ENCODE results near the gene XRCC1. TPM values are rescaled to one million over a fixed set of nuclear protein-coding genes. Genes with fewer than 3 reads are reported as not detected.

XRCC1 gene
- total and polyA plus RNA-seq, 8 donors = 25.2 to 70.0 (median 56.9) TPM

DNA sequence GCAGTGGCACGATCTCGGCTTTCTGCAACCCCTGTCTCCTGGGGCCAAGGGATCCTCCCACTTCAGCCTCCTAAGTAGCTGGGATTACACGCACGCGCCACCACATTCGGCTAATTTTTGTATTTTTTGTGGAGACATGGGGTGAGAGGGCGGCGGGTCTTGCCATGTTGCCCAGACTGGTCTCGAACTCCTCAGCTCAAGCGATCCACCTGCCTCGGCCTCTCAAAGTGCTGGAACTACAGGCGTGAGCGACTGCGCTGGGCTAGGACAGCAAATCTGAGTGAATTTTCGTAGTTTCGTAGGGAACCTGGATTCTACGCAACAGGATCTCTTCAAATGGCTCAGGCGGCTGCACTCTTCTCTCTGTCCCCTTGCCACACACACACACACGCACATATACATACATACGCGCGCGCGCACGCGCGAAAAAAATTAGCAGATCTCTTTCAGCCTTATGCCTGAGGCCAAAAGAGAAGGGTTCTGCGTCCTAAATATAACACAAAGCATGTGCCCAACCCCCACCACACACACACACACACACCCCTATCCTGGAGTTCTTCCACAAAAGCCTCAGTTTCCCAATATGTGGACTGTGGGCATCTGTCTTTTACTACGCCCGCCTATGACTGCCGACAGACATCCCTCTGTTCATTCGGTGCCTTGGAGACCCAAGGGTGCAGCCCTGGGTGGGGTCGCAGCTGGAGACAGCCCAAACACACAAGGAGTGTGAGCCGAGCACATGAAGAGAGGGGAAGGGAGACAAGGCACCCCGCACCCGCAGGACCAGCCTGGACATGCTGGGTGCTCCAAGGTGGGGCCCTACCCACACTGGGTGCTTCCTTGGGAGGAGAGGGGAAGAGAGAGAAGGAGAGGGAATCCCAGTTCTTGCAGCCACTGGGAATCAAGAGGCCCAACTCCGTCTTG lies 890 bp upstream of the XRCC1 start:
- no peak for ATAC-seq
- Histone ChIP-seq H3K27ac (peak overlapping the region; percentile 47 to 82), H3K9me3 (no peaks in the 10 kb centered on the region), H3K36me3 (peaks cover 0 to 3% of the 10 kb centered on the region in 2 donors), H3K4me1 (peaks cover 6 to 42% of the 10 kb centered on the region in 2 donors), H3K4me3 (peak overlapping the region; percentile 74 to 86), H3K27me3 (no peaks in the 10 kb centered on the region)
- no peak for DNase-seq
- TF ChIP-seq, protein P1, sequence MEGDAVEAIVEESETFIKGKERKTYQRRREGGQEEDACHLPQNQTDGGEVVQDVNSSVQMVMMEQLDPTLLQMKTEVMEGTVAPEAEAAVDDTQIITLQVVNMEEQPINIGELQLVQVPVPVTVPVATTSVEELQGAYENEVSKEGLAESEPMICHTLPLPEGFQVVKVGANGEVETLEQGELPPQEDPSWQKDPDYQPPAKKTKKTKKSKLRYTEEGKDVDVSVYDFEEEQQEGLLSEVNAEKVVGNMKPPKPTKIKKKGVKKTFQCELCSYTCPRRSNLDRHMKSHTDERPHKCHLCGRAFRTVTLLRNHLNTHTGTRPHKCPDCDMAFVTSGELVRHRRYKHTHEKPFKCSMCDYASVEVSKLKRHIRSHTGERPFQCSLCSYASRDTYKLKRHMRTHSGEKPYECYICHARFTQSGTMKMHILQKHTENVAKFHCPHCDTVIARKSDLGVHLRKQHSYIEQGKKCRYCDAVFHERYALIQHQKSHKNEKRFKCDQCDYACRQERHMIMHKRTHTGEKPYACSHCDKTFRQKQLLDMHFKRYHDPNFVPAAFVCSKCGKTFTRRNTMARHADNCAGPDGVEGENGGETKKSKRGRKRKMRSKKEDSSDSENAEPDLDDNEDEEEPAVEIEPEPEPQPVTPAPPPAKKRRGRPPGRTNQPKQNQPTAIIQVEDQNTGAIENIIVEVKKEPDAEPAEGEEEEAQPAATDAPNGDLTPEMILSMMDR (IDR thresholded peaks at IDR 0.05) = no peak
- intact Hi-C loops (cut with DNase I) = no loop called here

GRCh38 chr19:43574424-43575155 lies 737 bp downstream of the XRCC1 start:
- no peak for ATAC-seq
- TF ChIP-seq, protein P1 (IDR thresholded peaks at IDR 0.05) = no peak
- DNase-seq = no peak
- Histone ChIP-seq H3K9me3 (no peaks in the 10 kb centered on the region), H3K4me1 (peaks cover 6 to 28% of the 10 kb centered on the region in 2 donors), H3K27me3 (no peaks in the 10 kb centered on the region), H3K36me3 (peaks cover 0 to 6% of the 10 kb centered on the region in 2 donors), H3K4me3 (peak overlapping the region; percentile 74 to 86), H3K27ac (peak overlapping the region; percentile 65 to 82)
- intact Hi-C loops (cut with DNase I) = no loop called here

GRCh38 chr19:43572171-43572588 lies 3.1 kb downstream of the XRCC1 start:
- no peaks in the 10 kb centered on the region for H3K27me3 ChIP-seq
- peaks cover 0 to 6% of the 10 kb centered on the region in 2 donors for H3K36me3 ChIP-seq
- DNase-seq (no peak), ATAC-seq (peak; percentile 13)
- intact Hi-C loops (cut with DNase I) = no loop called here
- peaks cover 6 to 28% of the 10 kb centered on the region in 2 donors for H3K4me1 ChIP-seq
- TF ChIP-seq, protein P1 (IDR thresholded peaks at IDR 0.05) = no peak
- no peak overlapping the region for H3K4me3 ChIP-seq
- H3K9me3 ChIP-seq = no peaks in the 10 kb centered on the region
- peak overlapping the region in 1 of 2 donors; percentile 23 for H3K27ac ChIP-seq

DNA sequence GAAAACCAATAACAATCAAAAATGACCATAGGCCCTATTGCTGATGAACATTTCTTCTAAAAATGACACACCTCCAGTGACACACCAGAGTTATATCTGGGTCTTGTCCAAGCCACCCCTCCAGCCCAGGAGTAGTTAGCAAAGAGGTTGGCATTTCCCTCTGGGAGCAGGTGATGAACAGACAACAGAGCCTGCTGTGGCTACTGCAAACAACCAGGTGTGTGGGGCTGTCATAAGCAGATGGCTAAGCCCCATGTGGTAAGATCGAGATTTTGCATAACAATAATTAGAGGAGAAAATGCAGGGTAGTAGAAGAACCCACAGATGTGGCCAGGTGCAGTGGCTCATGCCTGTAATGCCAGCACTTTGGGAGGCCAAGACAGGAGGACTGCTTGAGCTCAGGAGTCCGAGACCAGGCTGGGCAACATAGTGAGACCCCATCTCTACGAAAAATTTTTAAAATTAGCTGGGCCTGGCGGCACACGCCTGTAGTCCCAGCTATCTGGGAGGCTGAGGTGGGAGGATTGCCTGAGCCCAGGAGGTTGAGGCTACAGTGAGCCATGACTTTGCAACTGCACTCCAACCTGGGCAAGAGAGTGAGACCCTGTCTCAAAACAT lies 5.0 kb downstream of the XRCC1 start:
- no peaks in the 10 kb centered on the region for H3K27me3 ChIP-seq
- intact Hi-C loops (cut with DNase I) = no loop called here
- H3K4me3 ChIP-seq = no peak overlapping the region
- peaks cover 6 to 22% of the 10 kb centered on the region in 2 donors for H3K4me1 ChIP-seq
- DNase-seq (no peak), ATAC-seq (peak; percentile 8)
- peaks cover 0 to 6% of the 10 kb centered on the region in 2 donors for H3K36me3 ChIP-seq
- TF ChIP-seq, protein P1 (IDR thresholded peaks at IDR 0.05) = no peak
- no peak overlapping the region for H3K27ac ChIP-seq
- H3K9me3 ChIP-seq = no peaks in the 10 kb centered on the region

All from left lung (tissue), 10 donors.